K562 (cell line): ENCODE data around the gene ATG10. TPM values are rescaled to one million over a fixed set of nuclear protein-coding genes. Genes with fewer than 3 reads are reported as not detected.

Experiments
- ATAC-seq: fragments of 200-7000 bp; cut with Tn5 transposase; 3 replicates; pipeline ENCODE4 v1.9.1; 2020; ENCODE audit warnings: moderate library complexity
- BruUV-seq: library from RNA; stranded (reverse); fragments of 400-500 nt; replicated peaks from 2 replicates; lab custom pipeline; 2021; lab: Mats Ljungman, UMichigan
- CTCF ChIA-PET: fragments of 300-600 bp; formaldehyde crosslinking; extraction: SDS; loops from one replicate; lab custom pipeline; 2021; ENCODE audit warnings: low intra/inter-chr PET ratio; lab: Yijun Ruan, JAX
- POLR2A ChIA-PET: fragments of 300-600, 350-650 bp; sonication (Branson Sonifier 250); formaldehyde crosslinking; extraction: SDS; loops from one replicate; lab custom pipeline; 2021; ENCODE audit warnings: antibody characterized with exemption, inconsistent platforms; lab: Yijun Ruan, JAX
- DNase-seq, 4 experiments: peaks; one replicate each; pipeline versions ENCODE4 v3.0.0 to v3.0.0-alpha.2; 2011 to 2018; ENCODE audit warnings: low spot score in 3 of 4, mixed read lengths in 3 of 4; ENCODE audit errors: extremely low read depth in 1 of 4
- FAIRE-seq: peaks from 2 replicates; lab custom pipeline; 2011; peaks lifted over from hg19 to GRCh38; lab: Jason Lieb, UNC
- H2AFZ ChIP-seq: 2 replicates; pipeline ENCODE4 v1.6.0; 2011; ENCODE audit warnings: low read depth, low read length, control low read depth, inconsistent platforms
- H3K27ac ChIP-seq: fragments of 200-600 bp; 3 replicates; pipeline ENCODE4 v1.8.0; 2011; ENCODE audit warnings: low read depth, mild to moderate bottlenecking, control low read depth, inconsistent platforms, low read length, moderate library complexity, mixed read lengths; ENCODE audit errors: extremely low read depth
- H3K27me3 ChIP-seq, 2 experiments: fragments of 300-600 bp in 1 of 2; 2 replicates in 1 of 2; 3 replicates in 1 of 2; pipeline versions ENCODE4 v1.6.0 to v1.8.0; 2011; ENCODE audit warnings: inconsistent platforms in 2 of 2, low read length in 2 of 2, mild to moderate bottlenecking in 1 of 2, mixed read lengths in 1 of 2, moderate library complexity in 1 of 2; ENCODE audit not compliant: control insufficient read depth in 2 of 2, insufficient read depth in 2 of 2
- H3K36me3 ChIP-seq: fragments of 300-600 bp; 3 replicates; pipeline ENCODE4 v1.8.0; 2011; ENCODE audit warnings: mild to moderate bottlenecking, low read length, inconsistent platforms; ENCODE audit not compliant: control insufficient read depth, insufficient read depth
- H3K4me1 ChIP-seq, 2 experiments: fragments of 200-600 bp in 1 of 2; replicated peaks in 1 of 2; 2 replicates in 1 of 2; 3 replicates in 1 of 2; pipeline versions ENCODE4 v1.5.1 to v1.8.0; 2011; ENCODE audit warnings: inconsistent platforms in 2 of 2, low read length in 2 of 2, mild to moderate bottlenecking in 1 of 2, mixed read lengths in 1 of 2, moderate library complexity in 1 of 2; ENCODE audit not compliant: control insufficient read depth in 2 of 2, insufficient read depth in 2 of 2
- H3K4me2 ChIP-seq: 2 replicates; pipeline ENCODE4 v1.6.1; 2011; ENCODE audit warnings: low read length, control low read depth, inconsistent platforms, mixed read lengths; ENCODE audit not compliant: insufficient read depth
- H3K4me3 ChIP-seq: fragments of 200-600 bp; sonication (generic), shearing (Covaris generic); 2 replicates; pipeline ENCODE4 v1.5.1; 2016; ENCODE audit warnings: control low read depth, inconsistent platforms
- H3K79me2 ChIP-seq: fragments of 200-600 bp; 3 replicates; pipeline ENCODE4 v1.8.0; 2011; ENCODE audit warnings: low read length, inconsistent platforms; ENCODE audit not compliant: control insufficient read depth, insufficient read depth
- H3K9ac ChIP-seq, 2 experiments: 2 replicates each; pipeline versions ENCODE4 v1.6.0 to v1.6.1; 2011; ENCODE audit warnings: low read depth in 2 of 2, low read length in 2 of 2, control low read depth in 1 of 2, inconsistent platforms in 1 of 2, mild to moderate bottlenecking in 1 of 2, mixed read lengths in 1 of 2; ENCODE audit not compliant: insufficient read depth in 1 of 2
- H3K9me1 ChIP-seq: one replicate; pipeline ENCODE4 v1.6.0; 2011; ENCODE audit warnings: inconsistent platforms, mild to moderate bottlenecking, low read length, moderate library complexity; ENCODE audit not compliant: control insufficient read depth, insufficient read depth
- H3K9me3 ChIP-seq: replicated peaks from 2 replicates; pipeline ENCODE4 v1.5.1; 2011; ENCODE audit warnings: low read depth, low read length, inconsistent platforms; ENCODE audit not compliant: control insufficient read depth, insufficient read depth
- H4K20me1 ChIP-seq: replicated peaks from 2 replicates; pipeline ENCODE4 v1.6.1; 2011; ENCODE audit warnings: low read length, inconsistent platforms, mixed read lengths; ENCODE audit not compliant: control insufficient read depth, insufficient read depth
- CEBPZ ChIP-seq: fragments of 150-350 bp; IDR thresholded peaks from 2 replicates; pipeline ENCODE4 v1.6.1; 2014; ENCODE audit warnings: low read depth, mild to moderate bottlenecking, low read length, borderline replicate concordance
- REST ChIP-seq, 2 experiments: fragments of 450-650 bp; formaldehyde crosslinking in 1 of 2; IDR thresholded peaks; 2 replicates each; pipeline versions ENCODE4 v1.4.0 to v1.6.1; 2014 to 2020; ENCODE audit warnings: mild to moderate bottlenecking in 2 of 2, borderline replicate concordance in 1 of 2, low read depth in 1 of 2
- RFX7 ChIP-seq: fragments of 250-450 bp; sonication (Bioruptor Pico); IDR thresholded peaks from 2 replicates; pipeline ENCODE4 v1.5.1; 2021; ENCODE audit warnings: mild to moderate bottlenecking
- SRSF1 ChIP-seq: fragments of 200-400 bp; formaldehyde crosslinking; IDR thresholded peaks from 2 replicates; pipeline ENCODE4 v1.6.1; 2017; ENCODE audit warnings: mild to moderate bottlenecking, low read depth, low read length, moderate library complexity
- TBL1XR1 ChIP-seq, 2 experiments: IDR thresholded peaks; 2 replicates each; pipeline ENCODE4 v1.6.1; 2012; ENCODE audit warnings: improper control_type of control experiment in 2 of 2, low read length in 2 of 2, mild to moderate bottlenecking in 1 of 2
- TFAM ChIP-seq: fragments of 250-450 bp; sonication (Bioruptor Pico); conservative IDR thresholded peaks from 2 replicates; pipeline ENCODE4 v1.5.0; 2021; ENCODE audit warnings: mild to moderate bottlenecking, moderate library complexity
- ZC3H11A ChIP-seq: IDR thresholded peaks from 2 replicates; pipeline ENCODE4 v1.6.1; 2012; ENCODE audit warnings: low read depth, low read length, improper control_type of control experiment
- ZNF316 ChIP-seq: fragments of 450-650 bp; IDR thresholded peaks from 2 replicates; pipeline ENCODE4 v1.6.1; 2016
- ZNF408 ChIP-seq: fragments of 250-450 bp; sonication (Bioruptor Pico); IDR thresholded peaks from 2 replicates; pipeline ENCODE4 v1.4.0; 2020; ENCODE audit warnings: low read depth, mild to moderate bottlenecking, moderate library complexity
- ZNF57 ChIP-seq: fragments of 450-650 bp; formaldehyde crosslinking; IDR thresholded peaks from 2 replicates; pipeline ENCODE4 v1.4.0; 2020; ENCODE audit warnings: mild to moderate bottlenecking, moderate library complexity
- WGBS: fragments of 100-300 bp; shearing (Covaris generic); methylation state at CpG from one replicate; pipeline ENCODE4 v1.1.6; 2016; ENCODE audit warnings: low coverage, mixed read lengths; ENCODE audit not compliant: insufficient coverage; ENCODE audit errors: missing lambda C conversion rate; 5-methylcytosine and 5-hydroxymethylcytosine counted together
- in situ Hi-C: fragments of 300-500 bp; cut with MboI; formaldehyde crosslinking; loops from 4 replicates; pipeline ENCODE4 v1.15.0; 2018; ENCODE audit warnings: inconsistent platforms, mixed read lengths
- intact Hi-C: fragments of 100-400 bp; cut with micrococcal nuclease; formaldehyde crosslinking; loops from 2 replicates; pipeline ENCODE4 v1.14.2; 2022
- polyA plus RNA-seq, 8 experiments: library from polyadenylated mRNA; depleted of rRNA in 4 of 8; stranded (reverse) in 5 of 8; unstranded in 3 of 8; fragments of >200 nt; fragmentation: Nextera tagmentation in 2 of 8; fragmentation: Illumina TruSeq in 1 of 8; extraction: Ambion mirVana in 2 of 8; extraction: Trizol in 1 of 8; gene quantifications; 2 replicates each; pipeline versions ENCODE4 v1.2.1 to v1.2.3, GENCODE V29; 2011 to 2014; ENCODE audit warnings: inconsistent platforms in 1 of 8, missing spikeins in 1 of 8
- total RNA-seq, 7 experiments: library from RNA; depleted of rRNA in 6 of 7; stranded (reverse); fragments of >200 nt in 6 of 7; fragmentation: Illumina TruSeq in 2 of 7; extraction: Trizol in 2 of 7; gene quantifications; 2 replicates each; pipeline versions ENCODE4 v1.2.1 to v1.2.3, GENCODE V29; 2011 to 2021; ENCODE audit warnings: low replicate concordance in 1 of 7

Gene ATG10
- total and polyA plus RNA-seq, 9 of the 15 experiments (the other 6 are each of a cell fraction or from before 2014, with no cell fraction given) = 7.0 to 18.8 (median 14.6) TPM

DNA sequence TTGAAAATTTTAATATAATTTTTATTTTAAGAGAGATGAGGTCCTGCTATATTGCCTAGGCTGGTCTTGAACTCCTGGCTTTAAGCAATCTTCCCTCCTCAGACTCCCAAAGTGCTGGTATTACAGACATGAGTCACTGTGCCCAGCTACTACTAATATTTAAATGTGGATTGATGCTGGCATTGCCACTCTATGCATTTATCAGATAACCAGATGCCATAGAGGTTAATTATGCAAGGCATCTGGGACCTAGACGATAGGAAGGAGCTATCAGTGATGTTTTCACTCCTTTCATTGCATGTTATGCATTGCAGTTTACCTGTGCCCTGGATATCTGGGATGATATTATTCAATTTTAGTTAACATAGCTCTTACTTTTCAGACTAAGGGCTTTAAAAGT lies 179.4 kb downstream of the ATG10 start:
- Histone ChIP-seq H2AFZ (no peak overlapping the region), H3K36me3 (no peaks in the 10 kb centered on the region), H3K4me3 (no peak overlapping the region), H3K27me3 (no peaks in the 10 kb centered on the region), H3K9ac (no peak overlapping the region), H4K20me1 (no peaks in the 10 kb centered on the region), H3K27ac (no peak overlapping the region), H3K4me1 (no peaks in the 10 kb centered on the region), H3K9me3 (no peaks in the 10 kb centered on the region), H3K9me1 (no peaks in the 10 kb centered on the region), H3K4me2 (no peak overlapping the region), H3K79me2 (no peaks in the 10 kb centered on the region)
- no peak for DNase-seq
- CTCF ChIA-PET = no interaction called here
- no TSS peak for BruUV-seq
- no peak for FAIRE-seq
- 19% methylated on average over 1 of the region's 1 CpG for WGBS
- POLR2A ChIA-PET = no interaction called here
- TF ChIP-seq RFX7 (CRISPR knock-in tag) (no peak), TBL1XR1 (IDR thresholded peaks at IDR 0.05; ENCODE audit: low read length in 2 of 2) (no peak), CEBPZ (no peak), ZNF408 (CRISPR knock-in tag) (no peak), REST (IDR thresholded peaks at IDR 0.05; ENCODE audit: borderline replicate concordance) (no peak), REST (CRISPR knock-in tag; IDR thresholded peaks at IDR 0.05; ENCODE audit: low read depth) (no peak), SRSF1 (no peak), ZC3H11A (no peak), ZNF57 (no peak), ZNF316 (no peak), TFAM (no peak)
- ATAC-seq = no peak
- in situ Hi-C loops = loop anchor here (25.0 kb wide), 1 partner anchor 639 kb away; no protein-coding TSS in a partner anchor
- intact Hi-C loops = no loop called here
